OCI-LY1 (cell line): ENCODE results near the gene RALGPS1.

Source experiments
- H2AFZ ChIP-seq: fragments of 200-600 bp; sonication (generic), shearing (Covaris generic); 2 replicates; pipeline ENCODE4 v1.6.0; 2014; ENCODE audit warnings: antibody characterized with exemption, mild to moderate bottlenecking, low read length
- H3F3A ChIP-seq: fragments of 200-600 bp; sonication (generic), shearing (Covaris generic); 2 replicates; pipeline ENCODE4 v1.6.0; 2014; ENCODE audit warnings: mild to moderate bottlenecking, antibody characterized with exemption, low read length, moderate library complexity; ENCODE audit not compliant: insufficient read depth
- H3K27ac ChIP-seq: fragments of 200-600 bp; sonication (generic); 2 replicates; pipeline ENCODE4 v1.5.1; 2014; ENCODE audit warnings: low read length, mixed run types, mild to moderate bottlenecking, low read depth; ENCODE audit not compliant: poor library complexity, severe bottlenecking
- H3K27me3 ChIP-seq: fragments of 200-600 bp; sonication (generic); 2 replicates; pipeline ENCODE4 v1.6.0; 2014; ENCODE audit warnings: antibody characterized with exemption, mild to moderate bottlenecking, low read length, moderate library complexity; ENCODE audit not compliant: insufficient read depth
- H3K36me3 ChIP-seq: fragments of 200-600 bp; sonication (generic); 2 replicates; pipeline ENCODE4 v1.6.1; 2014; ENCODE audit warnings: mild to moderate bottlenecking, antibody characterized with exemption, low read length, moderate library complexity, mixed read lengths; ENCODE audit not compliant: insufficient read depth
- H3K4me1 ChIP-seq: fragments of 200-600 bp; sonication (generic); 2 replicates; pipeline ENCODE4 v1.5.1; 2014; ENCODE audit warnings: mild to moderate bottlenecking, low read length, moderate library complexity; ENCODE audit not compliant: insufficient read depth, severe bottlenecking
- H3K4me2 ChIP-seq: fragments of 200-600 bp; sonication (generic), shearing (Covaris generic); 2 replicates; pipeline ENCODE4 v1.6.1; 2014; ENCODE audit warnings: low read length
- H3K4me3 ChIP-seq: fragments of 200-600 bp; sonication (generic); 2 replicates; pipeline ENCODE4 v1.5.1; 2014; ENCODE audit warnings: low read length, low read depth, mild to moderate bottlenecking, mixed read lengths; ENCODE audit not compliant: poor library complexity, severe bottlenecking
- H3K79me2 ChIP-seq: fragments of 200-600 bp; shearing (Covaris generic); 2 replicates; pipeline ENCODE4 v1.6.1; 2016; ENCODE audit warnings: mixed run types, low read length, mixed read lengths; ENCODE audit not compliant: insufficient read depth
- H3K9ac ChIP-seq: fragments of 200-600 bp; sonication (generic), shearing (Covaris generic); 2 replicates; pipeline ENCODE4 v1.6.1; 2014; ENCODE audit warnings: mild to moderate bottlenecking, low read length, mixed read lengths
- H3K9me2 ChIP-seq: fragments of 200-600 bp; sonication (generic), shearing (Covaris generic); 2 replicates; pipeline ENCODE4 v1.6.1; 2014; ENCODE audit warnings: low read depth, mild to moderate bottlenecking, low read length, mixed read lengths
- H3K9me3 ChIP-seq: fragments of 200-600 bp; shearing (Covaris generic); 2 replicates; pipeline ENCODE4 v1.6.1; 2014; ENCODE audit warnings: low read length, mixed read lengths
- H4K20me1 ChIP-seq: fragments of 200-600 bp; sonication (generic), shearing (Covaris generic); 2 replicates; pipeline ENCODE4 v1.6.0; 2016; ENCODE audit warnings: mild to moderate bottlenecking, low read length; ENCODE audit not compliant: insufficient read depth
- EZH2 ChIP-seq: fragments of 200-600 bp; sonication (generic), shearing (Covaris generic); IDR thresholded peaks from 2 replicates; pipeline ENCODE4 v1.8.0; 2017; ENCODE audit warnings: borderline replicate concordance, mixed run types, mild to moderate bottlenecking, antibody characterized with exemption, low read length, moderate library complexity, mixed read lengths
- TF ChIP-seq, protein P1 (sequence below): fragments of 200-600 bp; sonication (generic), shearing (Covaris generic); IDR thresholded peaks from 2 replicates; pipeline ENCODE4 v1.5.1; 2017; ENCODE audit warnings: mild to moderate bottlenecking, antibody characterized with exemption, low read length, moderate library complexity, mixed read lengths

RALGPS1 gene

DNA sequence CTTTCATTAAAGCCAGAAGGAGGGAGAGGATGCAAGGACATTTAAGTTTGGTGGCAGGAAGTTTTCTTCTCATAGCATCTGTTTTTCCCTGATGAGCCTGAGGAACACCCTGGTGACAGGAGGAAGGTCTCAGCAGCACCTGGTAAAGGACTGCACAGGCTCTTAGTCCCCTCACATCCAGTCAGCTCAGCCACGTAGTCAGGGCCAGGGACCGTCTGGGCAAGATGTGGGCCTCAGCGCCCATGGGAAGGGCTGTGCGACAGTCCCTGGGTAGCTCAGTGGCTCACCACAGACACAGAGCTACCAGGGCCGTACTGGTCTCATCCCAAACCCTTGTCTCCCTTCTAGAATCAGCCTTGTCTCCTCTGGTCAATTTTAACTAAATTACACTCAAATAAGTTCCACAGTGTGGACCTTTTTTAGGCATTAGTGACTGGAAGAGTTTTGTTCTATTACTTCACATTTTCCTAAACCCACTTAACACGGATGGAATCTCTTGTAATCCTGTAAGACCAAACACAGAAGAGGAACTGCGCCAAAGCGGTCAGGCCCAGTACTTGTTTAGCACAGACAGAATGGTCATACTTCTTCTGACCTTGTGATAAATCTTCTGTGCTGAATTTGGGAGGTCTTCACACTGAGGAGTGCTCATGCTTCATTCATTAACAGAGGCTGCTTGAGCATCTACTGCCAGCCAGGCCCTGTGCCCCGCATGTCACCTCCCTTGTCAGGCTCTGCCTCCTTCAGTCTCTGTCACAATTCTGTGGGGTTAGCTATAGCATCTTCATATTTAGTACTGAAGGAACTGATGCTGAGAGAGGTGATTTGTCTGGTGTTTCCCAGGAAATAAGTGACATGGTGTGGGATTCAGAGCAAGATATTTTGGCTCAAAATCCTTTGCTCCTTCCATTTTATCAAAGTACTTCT lies 116.5 kb downstream of the RALGPS1 start:
- Histone ChIP-seq H3F3A (no peaks in the 10 kb centered on the region), H4K20me1 (no peaks in the 10 kb centered on the region), H3K9me2 (no peaks in the 10 kb centered on the region), H2AFZ (no peak overlapping the region), H3K36me3 (no peaks in the 10 kb centered on the region), H3K9me3 (no peaks in the 10 kb centered on the region), H3K4me1 (no peaks in the 10 kb centered on the region), H3K9ac (no peak overlapping the region), H3K27ac (no peak overlapping the region), H3K79me2 (no peaks in the 10 kb centered on the region), H3K4me2 (no peak overlapping the region), H3K27me3 (no peaks in the 10 kb centered on the region), H3K4me3 (no peak overlapping the region)
- TF ChIP-seq, protein P1, sequence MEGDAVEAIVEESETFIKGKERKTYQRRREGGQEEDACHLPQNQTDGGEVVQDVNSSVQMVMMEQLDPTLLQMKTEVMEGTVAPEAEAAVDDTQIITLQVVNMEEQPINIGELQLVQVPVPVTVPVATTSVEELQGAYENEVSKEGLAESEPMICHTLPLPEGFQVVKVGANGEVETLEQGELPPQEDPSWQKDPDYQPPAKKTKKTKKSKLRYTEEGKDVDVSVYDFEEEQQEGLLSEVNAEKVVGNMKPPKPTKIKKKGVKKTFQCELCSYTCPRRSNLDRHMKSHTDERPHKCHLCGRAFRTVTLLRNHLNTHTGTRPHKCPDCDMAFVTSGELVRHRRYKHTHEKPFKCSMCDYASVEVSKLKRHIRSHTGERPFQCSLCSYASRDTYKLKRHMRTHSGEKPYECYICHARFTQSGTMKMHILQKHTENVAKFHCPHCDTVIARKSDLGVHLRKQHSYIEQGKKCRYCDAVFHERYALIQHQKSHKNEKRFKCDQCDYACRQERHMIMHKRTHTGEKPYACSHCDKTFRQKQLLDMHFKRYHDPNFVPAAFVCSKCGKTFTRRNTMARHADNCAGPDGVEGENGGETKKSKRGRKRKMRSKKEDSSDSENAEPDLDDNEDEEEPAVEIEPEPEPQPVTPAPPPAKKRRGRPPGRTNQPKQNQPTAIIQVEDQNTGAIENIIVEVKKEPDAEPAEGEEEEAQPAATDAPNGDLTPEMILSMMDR = no peak
- TF ChIP-seq EZH2 = no peak

DNA sequence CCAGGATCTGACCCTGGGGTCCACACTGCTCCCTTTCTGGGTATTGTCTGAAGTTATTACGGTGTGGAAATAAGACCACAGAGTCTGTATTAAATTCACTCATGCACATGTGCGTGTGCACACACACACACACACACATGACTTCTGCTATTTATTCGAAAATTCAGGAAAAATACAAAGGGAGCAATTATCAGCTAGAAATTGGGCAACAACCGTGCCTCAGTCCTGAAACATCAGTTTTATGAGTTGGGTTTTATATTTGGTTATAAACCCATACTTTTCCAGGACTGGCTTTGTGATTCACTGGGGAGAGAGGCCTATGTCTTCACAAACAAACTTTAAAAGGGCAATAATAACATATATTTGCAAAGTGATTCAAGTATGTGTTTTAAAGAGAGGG lies 117.7 kb downstream of the RALGPS1 start:
- TF ChIP-seq, protein P1 = no peak
- TF ChIP-seq EZH2 = no peak
- no peaks in the 10 kb centered on the region for H3K36me3 ChIP-seq
- no peaks in the 10 kb centered on the region for H3K79me2 ChIP-seq

DNA sequence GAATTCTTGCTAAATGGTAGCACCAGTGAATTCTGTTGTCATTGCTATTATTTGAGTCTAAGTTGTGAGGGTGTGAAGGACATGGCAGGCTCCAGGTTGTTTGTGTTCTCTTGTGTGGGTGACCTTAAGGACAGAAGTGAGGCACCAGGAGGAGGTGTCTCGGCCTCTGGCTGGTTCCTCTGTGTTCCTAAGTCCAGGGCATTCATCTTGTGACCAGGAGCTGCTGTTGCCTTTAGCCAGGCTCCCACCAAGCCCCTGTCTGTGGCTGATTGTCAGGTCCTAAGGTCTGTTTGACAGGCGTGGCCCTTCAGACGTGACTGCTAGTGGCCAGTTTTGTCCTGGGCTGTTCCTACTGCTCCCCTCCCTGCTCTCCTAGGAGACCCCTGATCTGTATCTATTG lies 118.5 kb downstream of the RALGPS1 start:
- Histone ChIP-seq H3K4me1 (no peaks in the 10 kb centered on the region), H3F3A (no peaks in the 10 kb centered on the region), H3K79me2 (no peaks in the 10 kb centered on the region), H3K36me3 (no peaks in the 10 kb centered on the region), H3K27ac (no peak overlapping the region), H3K9ac (no peak overlapping the region), H4K20me1 (no peaks in the 10 kb centered on the region), H3K9me2 (no peaks in the 10 kb centered on the region), H3K4me3 (no peak overlapping the region), H3K4me2 (no peak overlapping the region), H2AFZ (no peak overlapping the region), H3K9me3 (no peaks in the 10 kb centered on the region), H3K27me3 (no peaks in the 10 kb centered on the region)
- TF ChIP-seq EZH2 = no peak
- TF ChIP-seq, protein P1 = no peak

More for the DNA sequence above, 117.7 kb downstream of the RALGPS1 start:
- Histone ChIP-seq H4K20me1 (no peaks in the 10 kb centered on the region), H2AFZ (no peak overlapping the region), H3F3A (no peaks in the 10 kb centered on the region), H3K9me3 (no peaks in the 10 kb centered on the region), H3K4me3 (no peak overlapping the region), H3K27ac (no peak overlapping the region), H3K4me1 (no peaks in the 10 kb centered on the region), H3K9ac (no peak overlapping the region), H3K27me3 (no peaks in the 10 kb centered on the region), H3K9me2 (no peaks in the 10 kb centered on the region), H3K4me2 (no peak overlapping the region)
